Measurements from ENCODE around the gene PPCDC.

GRCh38 chr15:75091814-75092213 lies 68.4 kb downstream of the PPCDC start:
- TF ChIP-seq, protein P1, sequence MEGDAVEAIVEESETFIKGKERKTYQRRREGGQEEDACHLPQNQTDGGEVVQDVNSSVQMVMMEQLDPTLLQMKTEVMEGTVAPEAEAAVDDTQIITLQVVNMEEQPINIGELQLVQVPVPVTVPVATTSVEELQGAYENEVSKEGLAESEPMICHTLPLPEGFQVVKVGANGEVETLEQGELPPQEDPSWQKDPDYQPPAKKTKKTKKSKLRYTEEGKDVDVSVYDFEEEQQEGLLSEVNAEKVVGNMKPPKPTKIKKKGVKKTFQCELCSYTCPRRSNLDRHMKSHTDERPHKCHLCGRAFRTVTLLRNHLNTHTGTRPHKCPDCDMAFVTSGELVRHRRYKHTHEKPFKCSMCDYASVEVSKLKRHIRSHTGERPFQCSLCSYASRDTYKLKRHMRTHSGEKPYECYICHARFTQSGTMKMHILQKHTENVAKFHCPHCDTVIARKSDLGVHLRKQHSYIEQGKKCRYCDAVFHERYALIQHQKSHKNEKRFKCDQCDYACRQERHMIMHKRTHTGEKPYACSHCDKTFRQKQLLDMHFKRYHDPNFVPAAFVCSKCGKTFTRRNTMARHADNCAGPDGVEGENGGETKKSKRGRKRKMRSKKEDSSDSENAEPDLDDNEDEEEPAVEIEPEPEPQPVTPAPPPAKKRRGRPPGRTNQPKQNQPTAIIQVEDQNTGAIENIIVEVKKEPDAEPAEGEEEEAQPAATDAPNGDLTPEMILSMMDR (IDR thresholded peaks at IDR 0.05): no peak
- TF ChIP-seq POLR2A (IDR thresholded peaks at IDR 0.05) (no peak), POLR2AphosphoS5 (IDR thresholded peaks at IDR 0.05) (no peak), EP300 (IDR thresholded peaks at IDR 0.05) (no peak)

Measured in upper lobe of left lung (tissue), 4 donors.